ENCODE results near the gene PADI3.

Gene PADI3

GRCh38 chr1:17248781-17249180 lies at the start of gene PADI3:
PADI3 (plus strand) TSS chr1:17249098; CDS start chr1:17249138, 40 bp downstream.
- no peak for DNase-seq (ENCODE audit: low read depth)

GRCh38 chr1:17199267-17200044 lies 49.4 kb upstream of the PADI3 start:
- no peak for DNase-seq (ENCODE audit: low read depth)

GRCh38 chr1:17200246-17200645 lies 48.7 kb upstream of the PADI3 start:
- DNase-seq (ENCODE audit: low read depth): no peak

- no peak for DNase-seq (ENCODE audit: low read depth)
Observed at GRCh38 chr1:17200756-17201155, 48.1 kb upstream of the PADI3 start.

- DNase-seq (ENCODE audit: low read depth): no peak
Observed at GRCh38 chr1:17201201-17202021, 47.5 kb upstream of the PADI3 start.

- no peak for DNase-seq (ENCODE audit: low read depth)
Observed at GRCh38 chr1:17204546-17205440, 44.1 kb upstream of the PADI3 start, which contains the start of gene PADI1. PADI1 (plus strand) TSS chr1:17205128; CDS start chr1:17205218, 90 bp downstream.

- no peak for DNase-seq (ENCODE audit: low read depth)
Observed at GRCh38 chr1:17205652-17206051, 43.2 kb upstream of the PADI3 start.

- no peak for DNase-seq (ENCODE audit: low read depth)
Observed at GRCh38 chr1:17206196-17206595, 42.7 kb upstream of the PADI3 start.

- no peak for DNase-seq (ENCODE audit: low read depth)
Observed at GRCh38 chr1:17207046-17207445, 41.9 kb upstream of the PADI3 start.

GRCh38 chr1:17207540-17207939 lies 41.4 kb upstream of the PADI3 start:
- no peak for DNase-seq (ENCODE audit: low read depth)

GRCh38 chr1:17207966-17208418 lies 40.9 kb upstream of the PADI3 start:
- no peak for DNase-seq (ENCODE audit: low read depth)

- DNase-seq (ENCODE audit: low read depth): no peak
Observed at GRCh38 chr1:17208546-17208945, 40.4 kb upstream of the PADI3 start.

GRCh38 chr1:17209430-17209829 lies 39.5 kb upstream of the PADI3 start:
- DNase-seq (ENCODE audit: low read depth): no peak

GRCh38 chr1:17210176-17210575 lies 38.7 kb upstream of the PADI3 start:
- DNase-seq (ENCODE audit: low read depth): no peak

- no peak for DNase-seq (ENCODE audit: low read depth)
Observed at GRCh38 chr1:17211377-17211776, 37.5 kb upstream of the PADI3 start.

GRCh38 chr1:17212009-17212408 lies 36.9 kb upstream of the PADI3 start:
- DNase-seq (ENCODE audit: low read depth): no peak

GRCh38 chr1:17212487-17213121 lies 36.3 kb upstream of the PADI3 start:
- DNase-seq (ENCODE audit: low read depth): peak; percentile 22

GRCh38 chr1:17213148-17213781 lies 35.6 kb upstream of the PADI3 start:
- no peak for DNase-seq (ENCODE audit: low read depth)

- DNase-seq (ENCODE audit: low read depth): no peak
Observed at GRCh38 chr1:17213782-17214148, 35.1 kb upstream of the PADI3 start.

GRCh38 chr1:17214876-17215544 lies 33.9 kb upstream of the PADI3 start:
- no peak for DNase-seq (ENCODE audit: low read depth)

GRCh38 chr1:17215545-17215890 lies 33.4 kb upstream of the PADI3 start:
- no peak for DNase-seq (ENCODE audit: low read depth)

Measured in stimulated activated CD8-positive, alpha-beta memory T cell treated with anti-CD3 and anti-CD28 coated beads, Interleukin-15, amount 100 ng/mL, for 24 hours (primary cell).